Osteocyte (in vitro differentiated cells): ENCODE data around the gene ATP2B1. TPM values are rescaled to one million over a fixed set of nuclear protein-coding genes. Genes with fewer than 3 reads are reported as not detected.
A peak's percentile ranks its signal among the peaks of the same experiment; 100 is the strongest.

Source experiments
- DNase-seq: peaks from one replicate; pipeline ENCODE4 v3.0.0; 2021; ENCODE audit warnings: mixed read lengths; ENCODE audit not compliant: unreplicated experiment; ENCODE audit errors: extremely low spot score
- H3K27ac Mint-ChIP-seq: one replicate; pipeline ENCODE4 v1.8.0; 2021; ENCODE audit warnings: mild to moderate bottlenecking, mixed read lengths; ENCODE audit not compliant: unreplicated experiment
- H3K27me3 Mint-ChIP-seq: one replicate; pipeline ENCODE4 v1.8.0; 2021; ENCODE audit warnings: mixed read lengths; ENCODE audit not compliant: unreplicated experiment
- H3K36me3 Mint-ChIP-seq: one replicate; pipeline ENCODE4 v1.8.0; 2021; ENCODE audit warnings: mixed read lengths; ENCODE audit not compliant: unreplicated experiment
- H3K4me1 Mint-ChIP-seq: one replicate; pipeline ENCODE4 v1.8.0; 2021; ENCODE audit warnings: mixed read lengths; ENCODE audit not compliant: unreplicated experiment
- H3K4me3 Mint-ChIP-seq: one replicate; pipeline ENCODE4 v1.8.0; 2021; ENCODE audit warnings: mild to moderate bottlenecking, moderate library complexity, mixed read lengths; ENCODE audit not compliant: unreplicated experiment
- H3K9me3 Mint-ChIP-seq: one replicate; pipeline ENCODE4 v1.8.0; 2021; ENCODE audit warnings: mixed read lengths; ENCODE audit not compliant: unreplicated experiment
- total RNA-seq: library from RNA; stranded (reverse); gene quantifications from 2 replicates; pipeline ENCODE4 v1.2.1, GENCODE V29; 2021
- TF ChIP-seq, protein P1 (sequence below): fragments of 200-600 bp; sonication (generic); IDR thresholded peaks from 2 replicates; pipeline ENCODE4 v1.5.0; 2021; ENCODE audit warnings: antibody characterized with exemption, mild to moderate bottlenecking, moderate library complexity

Gene ATP2B1
- total RNA-seq, 1 donor from 2014 or later: 45.5 TPM

- TF ChIP-seq, protein P1, sequence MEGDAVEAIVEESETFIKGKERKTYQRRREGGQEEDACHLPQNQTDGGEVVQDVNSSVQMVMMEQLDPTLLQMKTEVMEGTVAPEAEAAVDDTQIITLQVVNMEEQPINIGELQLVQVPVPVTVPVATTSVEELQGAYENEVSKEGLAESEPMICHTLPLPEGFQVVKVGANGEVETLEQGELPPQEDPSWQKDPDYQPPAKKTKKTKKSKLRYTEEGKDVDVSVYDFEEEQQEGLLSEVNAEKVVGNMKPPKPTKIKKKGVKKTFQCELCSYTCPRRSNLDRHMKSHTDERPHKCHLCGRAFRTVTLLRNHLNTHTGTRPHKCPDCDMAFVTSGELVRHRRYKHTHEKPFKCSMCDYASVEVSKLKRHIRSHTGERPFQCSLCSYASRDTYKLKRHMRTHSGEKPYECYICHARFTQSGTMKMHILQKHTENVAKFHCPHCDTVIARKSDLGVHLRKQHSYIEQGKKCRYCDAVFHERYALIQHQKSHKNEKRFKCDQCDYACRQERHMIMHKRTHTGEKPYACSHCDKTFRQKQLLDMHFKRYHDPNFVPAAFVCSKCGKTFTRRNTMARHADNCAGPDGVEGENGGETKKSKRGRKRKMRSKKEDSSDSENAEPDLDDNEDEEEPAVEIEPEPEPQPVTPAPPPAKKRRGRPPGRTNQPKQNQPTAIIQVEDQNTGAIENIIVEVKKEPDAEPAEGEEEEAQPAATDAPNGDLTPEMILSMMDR: no peak
- Mint-ChIP-seq H3K4me1 (no peaks in the 10 kb centered on the region), H3K4me3 (no peak overlapping the region), H3K27me3 (no peaks in the 10 kb centered on the region), H3K9me3 (peaks cover 8% of the 10 kb centered on the region), H3K36me3 (peaks cover 9% of the 10 kb centered on the region), H3K27ac (no peak overlapping the region)
- no peak for DNase-seq
Measured at GRCh38 chr12:89645434-89645833, 63.2 kb downstream of the ATP2B1 start.

DNA sequence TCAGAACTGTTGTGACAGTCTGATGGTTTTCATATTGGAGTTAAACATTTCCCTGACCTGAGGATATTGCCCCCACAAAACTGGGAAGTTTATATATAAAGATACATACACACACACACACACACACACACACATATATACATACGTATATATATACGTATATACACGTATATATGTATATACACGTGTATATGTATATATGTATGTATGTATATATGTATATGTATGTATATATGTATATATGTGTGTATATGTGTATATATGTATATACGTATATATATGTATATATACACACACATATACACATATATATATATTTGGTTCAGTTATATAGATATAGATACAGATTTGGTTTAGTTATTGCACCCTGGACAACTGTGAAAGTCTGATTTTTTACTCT, 65.7 kb downstream of the ATP2B1 start:
- Mint-ChIP-seq H3K9me3 (no peaks in the 10 kb centered on the region), H3K4me3 (no peak overlapping the region), H3K4me1 (no peaks in the 10 kb centered on the region), H3K27me3 (no peaks in the 10 kb centered on the region), H3K36me3 (peaks cover 6% of the 10 kb centered on the region), H3K27ac (no peak overlapping the region)
- TF ChIP-seq, protein P1: no peak
- no peak for DNase-seq

DNA sequence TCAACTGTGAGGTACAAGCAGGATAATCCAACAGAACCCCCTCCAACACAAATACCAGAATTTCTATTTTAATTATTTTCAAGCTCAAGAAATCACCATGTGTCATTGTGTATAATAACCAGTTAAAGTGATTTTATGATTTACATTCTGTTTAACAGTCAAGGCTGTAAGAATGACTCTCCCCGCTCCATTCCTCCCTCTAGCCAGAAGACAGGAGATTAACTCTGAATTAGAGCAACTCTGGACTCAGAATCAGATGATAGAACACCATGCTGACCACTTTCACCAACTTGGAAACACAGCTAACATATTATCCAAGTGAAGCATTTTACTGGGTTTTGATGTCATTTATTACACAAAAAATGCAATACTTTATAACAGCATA, 71.9 kb downstream of the ATP2B1 start:
- no peaks in the 10 kb centered on the region for H3K9me3 Mint-ChIP-seq
- H3K27ac Mint-ChIP-seq: no peak overlapping the region
- H3K27me3 Mint-ChIP-seq: no peaks in the 10 kb centered on the region
- TF ChIP-seq, protein P1: no peak
- no peak for DNase-seq
- H3K4me3 Mint-ChIP-seq: no peak overlapping the region
- H3K36me3 Mint-ChIP-seq: peaks cover 22% of the 10 kb centered on the region
- peaks cover 10% of the 10 kb centered on the region for H3K4me1 Mint-ChIP-seq

GRCh38 chr12:89636052-89636775, 72.4 kb downstream of the ATP2B1 start:
- H3K27ac Mint-ChIP-seq: peak overlapping the region; percentile 6
- TF ChIP-seq, protein P1: no peak

GRCh38 chr12:89634508-89634907, 74.1 kb downstream of the ATP2B1 start:
- H3K36me3 Mint-ChIP-seq: peaks cover 28% of the 10 kb centered on the region
- H3K4me1 Mint-ChIP-seq: peaks cover 10% of the 10 kb centered on the region
- H3K4me3 Mint-ChIP-seq: no peak overlapping the region
- no peaks in the 10 kb centered on the region for H3K9me3 Mint-ChIP-seq
- no peak for DNase-seq
- TF ChIP-seq, protein P1: no peak
- no peak overlapping the region for H3K27ac Mint-ChIP-seq
- H3K27me3 Mint-ChIP-seq: no peaks in the 10 kb centered on the region

More at GRCh38 chr12:89636052-89636775, 72.4 kb downstream of the ATP2B1 start:
- no peak for DNase-seq
- Mint-ChIP-seq H3K36me3 (peaks cover 25% of the 10 kb centered on the region), H3K27me3 (no peaks in the 10 kb centered on the region), H3K9me3 (no peaks in the 10 kb centered on the region), H3K4me3 (no peak overlapping the region), H3K4me1 (peaks cover 10% of the 10 kb centered on the region)
